Aorta (tissue), 5 donors: Measurements from ENCODE around the gene EPSTI1. TPM values are rescaled to one million over a fixed set of nuclear protein-coding genes. Genes with fewer than 3 reads are reported as not detected.

Experiments used
- ATAC-seq: fragments of 200-7000 bp; cut with Tn5 transposase; one replicate; pipeline ENCODE4 v1.9.1; 2022; ENCODE audit warnings: moderate library complexity; ENCODE audit not compliant: low FRiP score
- DNase-seq, 2 donors: peaks; one replicate each; pipeline ENCODE4 v3.0.0-alpha.2; 2020
- H3K27ac ChIP-seq, 2 donors: one replicate each; pipeline ENCODE4 v1.5.1; 2013; ENCODE audit warnings: low read length in 2 of 2, mild to moderate bottlenecking in 2 of 2, moderate library complexity in 2 of 2, control low read depth in 1 of 2, inconsistent platforms in 1 of 2, low read depth in 1 of 2
- H3K27me3 ChIP-seq, 2 donors: one replicate each; pipeline ENCODE4 v1.6.1; 2013; ENCODE audit warnings: control low read depth in 1 of 2, low read length in 1 of 2, mild to moderate bottlenecking in 1 of 2, moderate library complexity in 1 of 2; ENCODE audit not compliant: insufficient read depth in 2 of 2, control insufficient read depth in 1 of 2
- H3K36me3 ChIP-seq, 2 donors: one replicate each; pipeline ENCODE4 v1.6.1; 2013; ENCODE audit warnings: control low read depth in 1 of 2, low read length in 1 of 2, mild to moderate bottlenecking in 1 of 2; ENCODE audit not compliant: insufficient read depth in 2 of 2, control insufficient read depth in 1 of 2
- H3K4me1 ChIP-seq, 2 donors: one replicate each; pipeline ENCODE4 v1.6.1; 2013; ENCODE audit warnings: low read length in 2 of 2, control low read depth in 1 of 2, mild to moderate bottlenecking in 1 of 2, moderate library complexity in 1 of 2; ENCODE audit not compliant: insufficient read depth in 2 of 2, control insufficient read depth in 1 of 2
- H3K4me3 ChIP-seq, 2 donors: one replicate each; pipeline ENCODE4 v1.5.1; 2013; ENCODE audit warnings: low read length in 2 of 2, control low read depth in 1 of 2, mild to moderate bottlenecking in 1 of 2
- H3K9me3 ChIP-seq: one replicate; pipeline ENCODE4 v1.6.1; 2013; ENCODE audit warnings: mild to moderate bottlenecking, low read length; ENCODE audit not compliant: control insufficient read depth
- WGBS, 2 donors: extraction: QIAGEN DNeasy Blood & Tissue Kit; methylation state at CpG; one replicate each; pipeline ENCODE4 v1.1.7; 2013; 5-methylcytosine and 5-hydroxymethylcytosine counted together
- intact Hi-C, 2 donors: fragments of 100-400 bp; cut with DNase I; formaldehyde crosslinking; loops; one replicate each; pipeline versions ENCODE4 v1.14.2 to v1.15.0; 2022
- polyA plus RNA-seq, 2 donors: library from polyadenylated mRNA; stranded (reverse); fragments of 200-250 nt; gene quantifications; one replicate each; pipeline ENCODE4 v1.2.3, GENCODE V29; 2013
- total RNA-seq, 2 donors: library from RNA; stranded (reverse); fragmentation: NEBNext Ultra II Directional; extraction: Animal tissue kit (Norgen Biotek cat#: 25700); gene quantifications; one replicate each; pipeline ENCODE4 v1.2.1, GENCODE V29; 2021
- donor health status: healthy with polysubstance abuse.
- donor health status: Bipolar disorder and iron deficiency.
- donor health status: DM: no; HTN: no; CAD: no.
- donor health status: DM: no; HTN: no; CAD: no.
- donor health status: DM: yes; HTN: yes; CAD: no.

EPSTI1 gene
- total and polyA plus RNA-seq, 4 donors = 2.7 to 13.6 (median 7.9) TPM

DNA sequence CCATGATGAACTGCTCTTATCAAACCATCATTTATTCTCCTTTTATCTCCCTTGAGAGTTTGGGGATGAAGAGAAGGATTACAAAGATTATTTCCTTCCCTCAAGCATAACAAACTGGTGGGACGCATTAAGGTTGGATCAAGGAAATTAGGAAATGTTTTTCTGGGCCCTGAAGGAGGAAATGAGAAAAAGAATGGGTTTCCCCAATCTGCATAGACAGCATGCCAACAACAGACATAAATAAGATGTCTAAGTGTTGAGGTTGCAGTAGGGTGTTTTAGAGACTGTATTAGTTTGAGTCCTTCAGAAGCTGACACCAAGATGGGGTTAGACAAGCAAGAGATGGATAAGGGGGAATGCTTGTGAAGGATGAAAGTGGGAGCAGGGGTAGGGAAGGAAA is 7.3 kb downstream of the EPSTI1 start:
- peak; percentile 9 for ATAC-seq
- Histone ChIP-seq H3K4me3 (no peak overlapping the region), H3K36me3 (no peaks in the 10 kb centered on the region), H3K27me3 (no peaks in the 10 kb centered on the region), H3K9me3 (no peaks in the 10 kb centered on the region), H3K27ac (no peak overlapping the region), H3K4me1 (no peaks in the 10 kb centered on the region)
- intact Hi-C loops = no loop called here
- DNase-seq = no peak
- WGBS, 2 donors = 89 to 90% methylated on average over 1 of the region's 1 CpG

DNA sequence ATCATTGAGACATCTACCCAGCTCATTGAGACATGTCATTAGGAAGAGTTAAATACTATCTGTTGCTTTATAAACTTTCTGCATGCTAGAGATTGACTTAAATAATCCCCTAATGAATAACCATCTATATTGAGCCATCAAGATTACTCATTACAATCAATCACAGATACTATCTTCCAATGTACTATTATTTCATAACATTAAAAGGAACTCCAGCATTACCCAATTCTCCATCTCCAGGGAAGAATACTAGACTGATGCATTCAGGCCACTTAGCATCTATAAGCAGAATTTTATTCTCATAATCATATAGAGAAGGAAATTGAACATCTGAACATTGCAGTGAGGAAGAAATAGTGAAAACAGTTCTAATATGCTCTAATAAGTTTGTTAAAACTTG is 8.0 kb downstream of the EPSTI1 start:
- ATAC-seq (no peak), DNase-seq (no peak)
- Histone ChIP-seq H3K9me3 (no peaks in the 10 kb centered on the region), H3K27me3 (no peaks in the 10 kb centered on the region), H3K36me3 (no peaks in the 10 kb centered on the region), H3K27ac (no peak overlapping the region), H3K4me3 (no peak overlapping the region), H3K4me1 (no peaks in the 10 kb centered on the region)
- intact Hi-C loops = no loop called here

DNA sequence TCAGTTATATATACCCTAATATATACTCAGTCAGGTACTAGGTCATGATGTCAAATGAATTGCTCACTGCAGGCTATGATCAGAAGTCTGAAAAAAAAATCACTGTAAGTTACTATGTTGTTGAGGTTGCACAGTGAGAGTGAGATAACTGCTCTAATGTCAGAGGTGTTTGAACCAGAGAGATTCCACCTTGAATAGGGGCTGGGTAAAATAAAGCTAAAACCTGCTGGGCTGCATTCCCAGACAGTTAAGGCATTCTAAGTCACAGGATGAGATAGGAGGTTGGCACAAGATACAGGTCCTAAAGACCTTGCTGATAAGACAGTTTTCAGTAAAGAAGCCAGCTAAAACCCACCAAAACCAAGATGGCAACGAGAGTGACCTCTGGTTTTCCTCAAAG is 10.2 kb downstream of the EPSTI1 start:
- Histone ChIP-seq H3K36me3 (no peaks in the 10 kb centered on the region), H3K4me1 (no peaks in the 10 kb centered on the region), H3K27me3 (no peaks in the 10 kb centered on the region), H3K9me3 (no peaks in the 10 kb centered on the region), H3K27ac (no peak overlapping the region), H3K4me3 (no peak overlapping the region)
- ATAC-seq = no peak
- DNase-seq = no peak
- intact Hi-C loops = no loop called here
- WGBS, 2 donors = 35 to 48% methylated on average over 1 of the region's 1 CpG

DNA sequence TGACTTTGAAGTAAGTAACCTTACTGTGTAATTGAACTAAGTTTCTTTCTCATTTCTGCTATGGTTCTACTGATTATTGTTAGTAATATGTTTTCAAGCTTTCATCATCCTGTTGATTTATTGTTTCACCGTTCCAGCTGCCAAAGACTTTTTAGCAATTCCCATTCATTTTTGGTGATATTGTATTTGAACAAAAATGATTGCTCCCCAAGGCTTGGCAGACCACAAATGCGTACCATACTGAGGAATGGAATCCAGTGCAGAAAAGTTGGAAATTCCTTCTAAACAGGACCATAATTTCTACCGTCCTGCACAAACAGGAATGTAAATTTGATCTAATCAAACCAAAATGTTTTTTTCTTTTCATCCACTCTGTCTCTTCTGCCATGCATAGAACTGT is 10.7 kb downstream of the EPSTI1 start:
- no peaks in the 10 kb centered on the region for H3K4me1 ChIP-seq
- intact Hi-C loops = no loop called here
- no peak overlapping the region for H3K27ac ChIP-seq
- 8% methylated on average over 3 of the region's 3 CpGs for WGBS, 2 donors
- ATAC-seq (no peak), DNase-seq (no peak)
- H3K9me3 ChIP-seq = no peaks in the 10 kb centered on the region
- H3K36me3 ChIP-seq = no peaks in the 10 kb centered on the region
- H3K27me3 ChIP-seq = no peaks in the 10 kb centered on the region
- H3K4me3 ChIP-seq = no peak overlapping the region

DNA sequence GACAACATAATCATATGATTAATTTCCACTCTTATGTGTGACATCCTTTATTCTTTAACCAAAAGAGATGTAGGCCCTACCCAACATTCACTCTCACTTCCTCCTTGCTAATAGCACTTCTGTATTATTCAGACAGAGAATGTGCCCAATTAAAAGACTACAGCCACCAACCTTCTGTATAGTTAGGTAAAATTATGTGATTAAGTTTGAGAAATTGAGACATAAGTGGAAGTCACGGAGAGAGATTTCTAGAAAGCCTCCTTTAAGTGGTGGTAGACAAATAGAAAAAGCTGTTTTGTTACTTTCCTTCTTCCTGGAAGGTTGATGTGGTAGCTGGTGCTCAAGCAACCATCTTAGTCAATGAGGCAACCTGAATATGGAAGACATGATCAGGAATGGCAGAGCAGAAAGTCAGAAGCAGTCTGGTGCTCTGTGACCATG is 14.8 kb downstream of the EPSTI1 start:
- no peak for DNase-seq

DNA sequence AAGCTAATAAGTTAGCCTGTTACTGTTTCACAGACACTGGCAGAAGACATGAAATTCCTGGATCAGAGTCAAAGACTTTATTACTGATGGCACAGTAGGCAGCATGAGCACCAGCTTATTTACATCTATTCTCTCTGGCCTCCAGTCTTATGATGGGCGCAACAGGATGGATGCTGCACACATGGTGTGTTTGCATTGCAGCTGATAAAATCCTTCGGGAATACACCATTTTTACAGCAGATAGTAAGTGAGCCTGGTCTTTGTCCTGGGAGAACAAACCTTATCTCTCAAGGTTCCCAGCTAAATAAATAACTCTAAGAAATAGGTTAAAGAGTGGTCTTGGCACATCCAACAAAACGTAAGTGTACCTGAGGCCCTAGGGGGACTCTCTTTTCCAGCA is 16.0 kb downstream of the EPSTI1 start:
- H3K4me3 ChIP-seq = no peak overlapping the region
- H3K27me3 ChIP-seq = no peaks in the 10 kb centered on the region
- intact Hi-C loops = loop anchor here in 1 of 2 donors (10.0 kb wide), 1 partner anchor 829 kb away; no protein-coding TSS in a partner anchor
- H3K9me3 ChIP-seq = no peaks in the 10 kb centered on the region
- no peaks in the 10 kb centered on the region for H3K4me1 ChIP-seq
- no peaks in the 10 kb centered on the region for H3K36me3 ChIP-seq
- no peak for DNase-seq
- H3K27ac ChIP-seq = no peak overlapping the region
- no peak for ATAC-seq
- WGBS, 2 donors = 96 to 99% methylated on average over 3 of the region's 3 CpGs

More for the DNA sequence above, 14.8 kb downstream of the EPSTI1 start:
- Histone ChIP-seq H3K9me3 (no peaks in the 10 kb centered on the region), H3K27ac (no peak overlapping the region), H3K27me3 (no peaks in the 10 kb centered on the region), H3K4me1 (no peaks in the 10 kb centered on the region), H3K4me3 (no peak overlapping the region), H3K36me3 (no peaks in the 10 kb centered on the region)
- 98 to 100% methylated on average over 1 of the region's 1 CpG for WGBS, 2 donors
- intact Hi-C loops = loop anchor here in 1 of 2 donors (10.0 kb wide), 1 partner anchor 828 kb away; no protein-coding TSS in a partner anchor
- ATAC-seq = no peak

DNA sequence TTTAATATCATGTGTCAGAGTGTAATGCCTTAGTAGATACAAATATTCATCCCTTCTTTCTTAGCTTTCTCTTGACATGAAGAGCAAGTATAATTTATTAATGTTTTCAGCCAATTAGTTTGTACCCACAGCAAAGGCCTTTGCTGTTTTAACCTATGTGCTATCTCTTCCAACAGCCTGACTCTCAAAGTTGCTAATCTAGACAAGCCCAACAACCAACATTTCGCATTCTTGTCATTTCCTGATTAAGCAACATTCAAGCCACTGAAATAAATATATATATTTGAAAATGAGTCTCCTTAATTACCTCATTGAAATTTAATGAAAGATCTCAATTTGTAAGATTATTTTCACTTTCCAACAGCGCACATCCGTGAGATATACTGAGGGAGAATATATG is 18.5 kb downstream of the EPSTI1 start:
- Histone ChIP-seq H3K4me3 (no peak overlapping the region), H3K4me1 (no peaks in the 10 kb centered on the region), H3K36me3 (no peaks in the 10 kb centered on the region), H3K27ac (no peak overlapping the region), H3K9me3 (no peaks in the 10 kb centered on the region), H3K27me3 (no peaks in the 10 kb centered on the region)
- DNase-seq = no peak
- intact Hi-C loops = loop anchor here (5.0 to 10.0 kb wide), 2 partner anchors 831 to 899 kb away; no protein-coding TSS in a partner anchor
- 96 to 97% methylated on average over 3 of the region's 3 CpGs for WGBS, 2 donors
- no peak for ATAC-seq

DNA sequence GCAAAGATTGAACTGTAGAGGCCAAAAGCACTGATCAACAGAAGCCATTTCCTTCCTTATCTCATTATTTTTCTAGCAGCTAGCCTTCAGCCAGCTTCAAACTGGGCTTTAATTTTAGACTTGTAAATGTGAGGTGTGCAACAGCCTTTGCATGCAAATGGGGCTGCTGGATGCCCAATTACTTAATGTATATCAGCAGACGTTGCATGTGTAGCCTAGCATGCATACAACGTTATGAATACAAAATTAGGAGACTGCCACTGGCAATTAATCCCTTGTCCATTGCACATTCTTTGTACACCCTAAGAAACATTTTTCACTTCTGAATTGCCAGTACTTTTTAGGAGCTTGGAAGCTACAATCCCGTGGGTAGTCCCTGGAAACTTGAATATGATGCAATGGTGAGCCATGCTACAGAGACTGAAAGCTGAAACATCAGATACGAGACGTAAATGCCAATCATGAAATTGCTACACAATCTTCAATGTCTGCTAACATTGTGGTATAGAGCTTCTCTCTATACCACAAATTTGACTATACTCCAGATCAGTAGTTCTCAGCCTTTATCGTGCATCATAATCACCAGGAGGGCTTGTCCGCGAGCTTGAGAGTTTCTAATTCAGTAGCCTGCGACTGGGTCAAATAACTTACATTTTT is 20.2 kb downstream of the EPSTI1 start:
- Histone ChIP-seq H3K4me1 (no peaks in the 10 kb centered on the region), H3K9me3 (no peaks in the 10 kb centered on the region), H3K27ac (no peak overlapping the region), H3K4me3 (no peak overlapping the region), H3K36me3 (no peaks in the 10 kb centered on the region), H3K27me3 (no peaks in the 10 kb centered on the region)
- 88 to 92% methylated on average over 9 of the region's 9 CpGs for WGBS, 2 donors
- intact Hi-C loops = loop anchor here (5.0 to 10.0 kb wide), 2 partner anchors 833 to 900 kb away; no protein-coding TSS in a partner anchor
- no peak for DNase-seq
- no peak for ATAC-seq
